Measurements from ENCODE around the gene UBE2L5.
"Not testable (repeated sequence)": the region's sequence is repeated elsewhere in the genome, so short reads cannot be mapped to it uniquely, and the experiment has no call there.

Gene UBE2L5

DNA sequence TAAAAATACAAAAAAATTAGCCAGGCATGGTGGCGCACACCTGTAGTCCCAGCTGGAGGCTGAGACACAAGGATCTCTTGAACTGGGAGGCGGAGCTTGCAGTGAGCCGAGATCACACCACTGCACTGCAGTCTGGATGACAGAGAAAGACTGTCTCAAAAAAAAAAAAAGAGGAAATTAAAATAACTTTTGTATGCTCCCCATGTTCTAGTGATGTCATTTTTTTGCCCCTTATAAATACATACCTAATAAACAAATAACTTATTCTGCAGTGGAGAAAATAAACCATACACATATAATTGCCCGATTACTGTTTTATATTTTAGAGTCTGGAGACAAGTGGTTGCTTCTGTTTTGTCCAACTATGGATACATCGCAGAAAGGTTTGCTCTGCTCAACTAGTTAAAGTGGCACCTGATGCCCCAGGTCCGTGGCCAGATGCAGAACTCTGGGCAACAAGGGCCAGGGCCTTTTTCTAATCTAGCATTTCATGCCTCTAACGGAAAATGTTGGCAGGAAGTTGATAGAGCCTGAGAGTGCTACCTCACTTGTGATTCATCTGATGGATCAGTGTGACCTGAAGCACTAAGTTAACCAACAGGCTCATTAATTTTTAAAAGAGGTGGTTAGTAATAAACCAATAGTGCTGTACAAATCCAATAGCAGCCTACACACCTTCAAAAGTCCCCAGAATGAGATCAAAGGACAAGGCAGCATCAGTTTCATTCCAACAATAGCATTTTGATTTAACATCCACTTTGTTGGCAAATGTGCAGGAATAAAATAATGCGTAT lies 18.8 kb downstream of the UBE2L5 start:
- DNase-seq: no peak

DNA sequence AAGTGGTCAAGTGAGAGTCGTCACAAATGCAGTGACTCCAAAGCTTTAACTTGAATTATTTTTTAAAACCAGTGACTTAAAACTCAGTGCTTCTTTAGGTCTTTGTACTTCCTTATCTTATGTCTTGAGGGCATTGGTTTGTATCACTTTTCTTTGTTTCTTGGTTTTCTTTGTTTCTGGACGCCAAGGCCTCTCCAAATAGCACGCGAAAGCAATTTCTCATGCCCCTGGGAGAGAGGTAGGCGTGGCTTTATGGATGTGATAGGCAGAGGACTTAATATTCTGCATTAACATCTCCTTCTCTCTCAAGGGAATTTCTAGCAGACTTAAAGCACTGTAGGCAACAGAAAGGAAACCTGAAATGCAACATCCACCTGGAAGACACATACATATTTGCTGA lies 20.6 kb downstream of the UBE2L5 start:
- no peak for DNase-seq

- not testable (repeated sequence) for DNase-seq
Observed at GRCh38 chr13:30443491-30443890, 21.2 kb downstream of the UBE2L5 start.

GRCh38 chr13:30443957-30444404 lies 21.7 kb downstream of the UBE2L5 start:
- no peak for DNase-seq

- no peak for DNase-seq
Observed at GRCh38 chr13:30446126-30446500, 23.8 kb downstream of the UBE2L5 start.

DNA sequence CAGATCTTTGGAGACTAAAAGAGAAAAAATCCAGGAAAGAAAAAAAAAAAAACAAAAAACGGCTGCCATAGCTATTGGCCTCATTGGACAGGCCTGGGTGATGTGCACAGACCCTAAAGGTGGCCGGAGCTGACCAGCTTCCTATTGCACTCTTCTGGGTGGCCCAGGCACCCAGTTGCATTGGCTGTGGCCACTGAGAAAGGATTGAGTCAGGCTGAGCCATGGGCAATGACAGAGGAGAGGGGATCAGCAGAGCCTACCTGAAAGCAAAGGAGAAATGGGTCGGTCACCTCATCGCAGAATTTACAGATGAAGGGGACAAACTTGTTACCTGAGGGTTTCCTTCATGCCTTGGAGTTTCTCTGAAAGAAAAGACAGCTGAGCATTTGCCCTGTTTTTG lies 26.1 kb downstream of the UBE2L5 start:
- no peak for DNase-seq

GRCh38 chr13:30450066-30450465 lies 27.8 kb downstream of the UBE2L5 start:
- DNase-seq: no peak

DNA sequence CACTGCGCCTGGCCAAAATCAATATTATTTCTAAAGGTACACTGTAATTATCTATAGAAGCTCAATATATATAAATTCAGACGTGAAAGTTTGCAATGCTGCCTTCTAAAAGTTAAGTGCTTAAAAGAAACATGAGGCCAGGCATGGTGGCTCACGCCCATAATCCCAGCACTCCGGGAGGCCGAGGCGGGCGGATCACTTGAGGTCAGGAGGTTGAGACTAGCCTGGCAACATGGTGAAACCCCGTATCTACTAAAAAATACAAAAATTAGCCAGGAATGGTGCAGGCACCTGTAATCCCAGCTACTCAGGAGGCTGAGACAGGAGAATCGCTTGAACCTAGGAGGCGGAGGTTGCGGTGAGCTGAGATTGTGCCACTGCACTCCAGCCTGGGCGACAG lies 29.2 kb downstream of the UBE2L5 start:
- DNase-seq: not testable (repeated sequence)

GRCh38 chr13:30453727-30454126 lies 31.4 kb downstream of the UBE2L5 start:
- DNase-seq: no peak

GRCh38 chr13:30454991-30455390 lies 32.7 kb downstream of the UBE2L5 start:
- DNase-seq: no peak

DNA sequence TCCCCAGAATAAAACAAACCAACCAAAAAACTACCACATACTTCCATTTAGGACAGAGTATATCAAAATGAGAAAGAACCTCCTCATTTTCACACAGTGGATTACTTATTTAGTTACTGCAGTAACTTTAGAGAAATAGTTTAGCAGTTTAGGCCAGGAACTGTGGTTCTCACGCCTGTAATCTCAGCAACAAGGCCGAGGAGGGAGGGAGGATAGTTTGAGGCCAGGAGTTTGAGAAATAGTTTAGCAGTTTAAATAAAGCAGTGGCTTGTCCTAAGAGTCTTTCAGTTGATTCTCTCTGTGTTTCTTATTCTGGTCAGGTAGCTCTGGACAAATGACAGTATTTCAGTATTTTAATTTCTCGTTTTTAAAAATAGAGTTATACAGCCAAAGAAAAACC lies 34.0 kb downstream of the UBE2L5 start:
- DNase-seq: no peak

DNA sequence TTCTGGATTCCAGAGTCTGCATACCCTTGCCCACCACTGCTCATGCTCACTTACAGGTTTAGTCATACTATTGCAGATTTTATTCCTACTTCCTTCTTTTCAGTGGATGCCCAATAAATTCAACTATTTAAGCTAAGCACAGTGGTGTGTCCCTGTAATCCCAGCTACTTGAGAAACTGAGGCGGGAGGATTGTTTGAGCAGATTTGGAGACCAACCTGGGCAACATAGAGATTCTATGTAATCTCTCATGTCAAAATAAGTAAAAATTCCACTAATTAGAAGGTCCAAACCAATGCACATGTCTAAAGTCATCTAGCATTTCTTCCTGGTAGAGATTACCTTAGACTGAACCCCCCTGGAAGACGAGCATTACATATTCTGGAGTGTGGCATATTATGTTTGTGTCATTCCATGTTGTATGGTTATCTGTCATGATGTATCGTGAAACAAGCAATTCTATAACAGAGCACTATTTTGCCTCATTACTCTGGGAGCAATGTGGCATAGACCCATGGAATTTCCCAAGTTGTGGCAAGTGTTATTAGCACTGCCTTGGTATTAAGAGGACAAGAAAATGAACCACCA lies 35.1 kb downstream of the UBE2L5 start:
- DNase-seq: no peak

GRCh38 chr13:30461279-30462066 lies 39.2 kb downstream of the UBE2L5 start:
- DNase-seq: not testable (repeated sequence)

- DNase-seq: no peak
Observed at GRCh38 chr13:30463787-30464495, 41.6 kb downstream of the UBE2L5 start.

- peak; percentile 92 for DNase-seq
Observed at GRCh38 chr13:30464496-30465342, 42.4 kb downstream of the UBE2L5 start.

- DNase-seq: no peak
Observed at GRCh38 chr13:30465343-30465592, 43.0 kb downstream of the UBE2L5 start.

- peak; percentile 99 for DNase-seq
Observed at GRCh38 chr13:30465593-30466357, 43.5 kb downstream of the UBE2L5 start, which contains the start of gene HMGB1. Gene HMGB1, minus strand, starts transcription at chr13:30465936. Its CDS starts 2,256 bp downstream, at chr13:30463680.

DNA sequence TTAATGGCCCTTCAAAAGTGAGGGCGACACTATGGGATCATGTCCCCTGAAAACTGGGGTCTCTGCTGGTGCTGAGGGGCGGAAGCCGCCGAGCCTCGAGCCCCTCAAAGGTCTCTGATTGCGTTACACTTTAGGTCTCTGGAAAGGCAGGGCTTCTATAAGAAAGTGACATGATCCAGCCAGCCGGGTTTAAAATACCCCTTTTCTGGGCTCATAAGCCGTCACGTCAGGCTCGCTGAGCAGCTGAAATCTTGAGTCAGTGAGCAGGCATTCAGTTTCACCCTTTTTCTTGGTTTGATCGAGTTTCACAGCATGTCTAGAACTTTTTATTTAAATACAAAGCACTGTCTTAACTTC lies 44.0 kb downstream of the UBE2L5 start:
- DNase-seq: no peak

GRCh38 chr13:30466841-30467252 lies 44.6 kb downstream of the UBE2L5 start:
- DNase-seq: no peak

DNA sequence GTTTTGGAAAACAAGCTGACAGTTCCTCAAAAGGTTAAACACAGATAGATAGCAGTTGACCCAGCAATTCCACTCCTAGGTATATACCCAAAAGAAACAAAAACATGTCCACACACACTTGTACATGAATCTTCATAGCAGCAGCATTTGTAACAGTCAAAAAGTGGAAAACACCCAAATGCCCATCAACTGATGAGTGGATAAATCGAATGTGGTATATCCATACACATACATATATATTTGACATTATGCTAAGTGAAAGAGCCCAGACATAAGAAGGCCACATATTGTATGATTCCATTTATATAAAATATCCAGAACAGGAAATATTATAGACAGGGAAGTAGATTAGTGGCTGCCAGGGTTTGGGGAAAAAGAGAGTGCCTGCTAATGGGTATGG lies 51.4 kb downstream of the UBE2L5 start:
- DNase-seq: no peak

DNA sequence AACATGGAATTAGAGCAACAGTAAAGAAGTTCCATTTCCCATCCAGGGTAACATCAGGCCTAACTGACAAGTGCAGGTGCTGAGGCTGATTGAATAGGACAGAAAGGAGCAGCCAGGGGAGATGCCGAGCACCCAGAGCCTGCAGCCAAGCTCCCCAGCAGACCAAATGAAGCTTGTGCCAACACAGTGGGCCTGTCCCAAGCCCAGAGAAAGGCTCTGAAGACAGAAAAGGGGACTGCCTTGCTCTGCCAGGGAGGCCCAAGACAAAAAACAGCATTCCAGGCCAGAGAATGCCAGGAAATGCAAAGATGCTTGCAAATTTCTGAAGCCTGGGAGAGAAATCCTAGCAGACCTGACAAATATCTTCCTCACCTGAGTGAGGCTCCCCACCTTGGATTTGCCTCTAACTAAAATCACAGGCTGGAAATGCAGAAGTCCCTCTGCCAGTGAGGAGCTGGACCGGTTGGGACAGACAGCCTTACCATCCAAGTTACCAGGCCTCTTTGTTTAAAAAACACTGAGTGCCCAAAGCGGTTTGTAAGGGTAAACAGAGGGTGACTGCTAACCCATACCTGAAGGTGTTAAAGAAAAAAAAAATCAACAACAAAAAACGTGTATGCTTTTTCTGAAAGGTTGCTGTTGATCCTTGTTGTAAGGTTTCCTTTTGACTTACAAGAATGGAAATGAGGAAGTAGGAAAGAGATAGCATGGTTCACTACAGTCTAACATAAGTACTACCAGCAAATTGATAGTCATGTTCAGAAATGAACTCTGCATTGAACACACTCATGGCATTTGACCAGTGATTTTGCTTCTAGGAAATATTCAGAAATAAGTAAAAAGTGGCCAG lies 55.3 kb downstream of the UBE2L5 start:
- DNase-seq: no peak
